HG03565 (cell line): ENCODE results near the gene CUEDC2.

ENCODE experiments used
- ATAC-seq: cut with Tn5 transposase; IDR thresholded peaks from one replicate; pipeline ENCODE4 v1.9.1; 2021; ENCODE audit warnings: mild to moderate bottlenecking, moderate library complexity; ENCODE audit not compliant: unreplicated experiment

CUEDC2 gene

GRCh38 chr10:102398172-102399020, 34.0 kb downstream of the CUEDC2 start:
- ATAC-seq, result no peak

GRCh38 chr10:102397222-102398171, 34.9 kb downstream of the CUEDC2 start:
- ATAC-seq, result no peak

- ATAC-seq, result no peak
These were observed 35.6 kb downstream of the CUEDC2 start for GRCh38 chr10:102396730-102397151.

- ATAC-seq, result no peak
These were observed 36.1 kb downstream of the CUEDC2 start for GRCh38 chr10:102396317-102396650.

GRCh38 chr10:102395400-102396316, 36.7 kb downstream of the CUEDC2 start, which contains the start of gene NFKB2:
Gene NFKB2, plus strand, starts transcription at chr10:102395705. Its CDS starts 255 bp downstream, at chr10:102395960.
- ATAC-seq, result no peak

- no peak for ATAC-seq
These were observed 37.5 kb downstream of the CUEDC2 start for GRCh38 chr10:102394801-102395399.

- ATAC-seq, result peak; percentile 70
These were observed 38.1 kb downstream of the CUEDC2 start for GRCh38 chr10:102394079-102394800.

GRCh38 chr10:102393411-102394078, 38.8 kb downstream of the CUEDC2 start:
- ATAC-seq, result no peak

GRCh38 chr10:102392306-102392705, 40.1 kb downstream of the CUEDC2 start:
- ATAC-seq, result no peak

GRCh38 chr10:102389894-102390293, 42.5 kb downstream of the CUEDC2 start:
- no peak for ATAC-seq

GRCh38 chr10:102384606-102385429, 47.6 kb downstream of the CUEDC2 start:
- no peak for ATAC-seq

GRCh38 chr10:102384053-102384452, 48.3 kb downstream of the CUEDC2 start:
- no peak for ATAC-seq

- no peak for ATAC-seq
These were observed 49.5 kb downstream of the CUEDC2 start for GRCh38 chr10:102382871-102383270.

- ATAC-seq, result no peak
These were observed 50.4 kb downstream of the CUEDC2 start for GRCh38 chr10:102381983-102382382.

- ATAC-seq, result no peak
These were observed 53.0 kb downstream of the CUEDC2 start for GRCh38 chr10:102379383-102379782.

GRCh38 chr10:102376901-102377300, 55.5 kb downstream of the CUEDC2 start:
- ATAC-seq, result no peak

GRCh38 chr10:102375867-102376266, 56.5 kb downstream of the CUEDC2 start:
- no peak for ATAC-seq

- no peak for ATAC-seq
These were observed 57.1 kb downstream of the CUEDC2 start for GRCh38 chr10:102375250-102375649.
